Kidney epithelial cell (primary cell): ENCODE measurements around the gene METTL15. TPM values are rescaled to one million over a fixed set of nuclear protein-coding genes. Genes with fewer than 3 reads are reported as not detected.
"Not testable (repeated sequence)": the region's sequence is repeated elsewhere in the genome, so short reads cannot be mapped to it uniquely, and the experiment has no call there.

Experiments
- DNase-seq: peaks from one replicate; pipeline ENCODE4 v3.0.0-alpha.2; 2010; ENCODE audit warnings: low read depth
- H3K27me3 ChIP-seq: 2 replicates; pipeline ENCODE4 v1.6.0; 2011; ENCODE audit warnings: low read length; ENCODE audit not compliant: control insufficient read depth, insufficient read depth
- H3K36me3 ChIP-seq: 2 replicates; pipeline ENCODE4 v1.5.1; 2011; ENCODE audit warnings: low read length; ENCODE audit not compliant: control insufficient read depth, insufficient read depth
- H3K4me3 ChIP-seq: 2 replicates; pipeline ENCODE4 v1.5.1; 2011; ENCODE audit warnings: low read depth, mild to moderate bottlenecking, control low read depth, low read length
- CTCF ChIP-seq: IDR thresholded peaks from 2 replicates; pipeline ENCODE4 v1.5.1; 2011; ENCODE audit warnings: mild to moderate bottlenecking, moderate library complexity, low read length, control low read depth, inconsistent platforms; ENCODE audit not compliant: insufficient read depth, poor library complexity, severe bottlenecking
- total RNA-seq: library from RNA; depleted of rRNA; stranded (reverse); fragments of >200 nt; gene quantifications from 2 replicates; pipeline ENCODE4 v1.2.3, GENCODE V29; 2015

The METTL15 gene
- total RNA-seq, 1 donor from 2014 or later = 12.3 TPM

- TF ChIP-seq CTCF = no peak
- no peak overlapping the region for H3K4me3 ChIP-seq
- no peaks in the 10 kb centered on the region for H3K36me3 ChIP-seq
- DNase-seq = no peak
- H3K27me3 ChIP-seq = no peaks in the 10 kb centered on the region
Observed at GRCh38 chr11:28170759-28171158, 62.6 kb downstream of the METTL15 start.

- no peaks in the 10 kb centered on the region for H3K27me3 ChIP-seq
- no peaks in the 10 kb centered on the region for H3K36me3 ChIP-seq
- DNase-seq = no peak
- TF ChIP-seq CTCF = no peak
- H3K4me3 ChIP-seq = no peak overlapping the region
Observed at GRCh38 chr11:28176351-28176750, 68.2 kb downstream of the METTL15 start.

GRCh38 chr11:28195449-28195848 lies 87.3 kb downstream of the METTL15 start:
- Histone ChIP-seq H3K27me3 (no peaks in the 10 kb centered on the region), H3K4me3 (no peak overlapping the region), H3K36me3 (no peaks in the 10 kb centered on the region)
- TF ChIP-seq CTCF = no peak
- DNase-seq = no peak

- no peak for TF ChIP-seq CTCF
- Histone ChIP-seq H3K36me3 (no peaks in the 10 kb centered on the region), H3K27me3 (no peaks in the 10 kb centered on the region), H3K4me3 (no peak overlapping the region)
- DNase-seq = no peak
Observed at GRCh38 chr11:28209906-28210305, 101.7 kb downstream of the METTL15 start.

- not testable (repeated sequence) for H3K36me3 ChIP-seq, H3K27me3 ChIP-seq, DNase-seq, H3K4me3 ChIP-seq
Observed at GRCh38 chr11:28222063-28222462, 113.9 kb downstream of the METTL15 start.

- no peak for DNase-seq
- Histone ChIP-seq H3K27me3 (no peaks in the 10 kb centered on the region), H3K4me3 (no peak overlapping the region), H3K36me3 (no peaks in the 10 kb centered on the region)
- TF ChIP-seq CTCF = no peak
Observed at GRCh38 chr11:28223577-28223976, 115.4 kb downstream of the METTL15 start.
